ENCODE measurements around the gene BCL2L11. TPM values are rescaled to one million over a fixed set of nuclear protein-coding genes. Genes with fewer than 3 reads are reported as not detected.

BCL2L11 gene, protein sequence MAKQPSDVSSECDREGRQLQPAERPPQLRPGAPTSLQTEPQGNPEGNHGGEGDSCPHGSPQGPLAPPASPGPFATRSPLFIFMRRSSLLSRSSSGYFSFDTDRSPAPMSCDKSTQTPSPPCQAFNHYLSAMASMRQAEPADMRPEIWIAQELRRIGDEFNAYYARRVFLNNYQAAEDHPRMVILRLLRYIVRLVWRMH
- 10.0 to 12.5 TPM (median 10.4 TPM) in 5 replicates for total RNA-seq (2022; extraction: Qiagen RNA extraction; ENCODE audit: low read depth)

GRCh38 chr2:111120253-111121027, at the start of gene BCL2L11:
TSS of gene BCL2L11 (plus strand) at chr2:111120914. CDS start at chr2:111123746, 2,832 bp downstream.

Data from A549 treated with DMSO at 1 μM for 4 hours (cell line).